ENCODE results near the gene OCA2.

DNA sequence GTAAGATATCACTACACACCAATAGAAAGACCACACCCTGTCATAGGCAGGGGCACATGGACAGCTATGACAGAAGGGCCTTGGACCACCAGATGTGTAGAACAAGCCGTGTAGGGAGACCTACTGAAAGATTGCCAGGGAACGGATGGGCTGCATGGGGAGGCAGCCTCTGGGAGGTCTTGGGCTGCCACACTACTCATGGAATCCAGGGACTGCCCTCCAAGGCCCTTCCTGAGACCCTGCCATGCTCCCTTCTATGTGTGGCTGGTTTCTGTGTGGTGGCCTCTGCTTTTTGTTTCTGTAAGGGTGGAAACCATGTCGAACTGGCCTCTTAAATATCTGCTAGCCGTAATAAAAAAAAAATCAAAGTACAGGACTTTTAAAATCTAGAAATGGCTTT is 86.9 kb downstream of the OCA2 start:
- no peak for TF ChIP-seq PTBP1 (IDR thresholded peaks at IDR 0.05; ENCODE audit: low read depth, low read length, poor library complexity, severe bottlenecking)
- TF ChIP-seq FOSL2 (CRISPR knock-in tag; IDR thresholded peaks at IDR 0.05): no peak
- TF ChIP-seq ZNF572 (CRISPR knock-in tag; IDR thresholded peaks at IDR 0.05): no peak
- no peak for TF ChIP-seq HOXA7 (CRISPR knock-in tag; IDR thresholded peaks at IDR 0.05)

Measured in HepG2 (cell line).